OCI-LY3 (cell line): ENCODE data around the gene GPR87.

ENCODE experiments used
- CTCF ChIP-seq: fragments of 200-600, 300-600 bp; sonication (generic); IDR thresholded peaks from 2 replicates; pipeline ENCODE4 v1.5.1; 2014; ENCODE audit warnings: antibody characterized with exemption, low read length, low read depth
- EZH2phosphoT487 ChIP-seq: fragments of 200-600 bp; shearing (Covaris generic); IDR thresholded peaks from 2 replicates; pipeline ENCODE4 v1.6.1; 2018; ENCODE audit warnings: antibody characterized with exemption, mixed run types, low read depth

- TF ChIP-seq CTCF (no peak), EZH2phosphoT487 (no peak)
Measured at GRCh38 chr3:151315846-151316245, 774 bp downstream of the GPR87 start.
